CD4-positive, alpha-beta T cell (primary cell): ENCODE measurements around the gene PODXL. TPM values are rescaled to one million over a fixed set of nuclear protein-coding genes. Genes with fewer than 3 reads are reported as not detected.
"Not testable (repeated sequence)": the region's sequence is repeated elsewhere in the genome, so short reads cannot be mapped to it uniquely, and the experiment has no call there.

ENCODE experiments used
- ATAC-seq: fragments of 200-7000 bp; cut with Tn5 transposase; one replicate; pipeline ENCODE4 v1.10.0; 2022; ENCODE audit warnings: mild to moderate bottlenecking; ENCODE audit not compliant: poor library complexity
- CTCF ChIA-PET: fragments of 350-600 bp; sonication (Branson Sonifier 250); formaldehyde crosslinking; loops from one replicate; lab custom pipeline; 2021; ENCODE audit warnings: antibody characterized with exemption, inconsistent platforms; lab: Charles Lee
- POLR2A ChIA-PET: fragments of 350-600 bp; sonication (Branson Sonifier 250); formaldehyde crosslinking; loops from one replicate; lab custom pipeline; 2021; ENCODE audit warnings: antibody characterized with exemption, inconsistent platforms; lab: Charles Lee
- DNase-seq, 14 experiments: peaks; one replicate each; pipeline ENCODE4 v3.0.0-alpha.2; 2013 to 2020; ENCODE audit warnings: mixed read lengths in 2 of 14
- H3K27ac ChIP-seq, 2 donors: one replicate each; pipeline versions ENCODE4 v1.5.1 to v1.7.0; 2013; ENCODE audit warnings: low read length in 2 of 2, low read depth in 1 of 2, mild to moderate bottlenecking in 1 of 2
- H3K27me3 ChIP-seq, 2 experiments: 1 replicate in 1 of 2; 2 replicates in 1 of 2; pipeline versions ENCODE4 v1.6.1 to v1.7.0; 2013; ENCODE audit warnings: low read length in 2 of 2, control low read depth in 1 of 2, mild to moderate bottlenecking in 1 of 2, moderate library complexity in 1 of 2; ENCODE audit not compliant: insufficient read depth in 2 of 2, control insufficient read depth in 1 of 2
- H3K36me3 ChIP-seq: one replicate; pipeline ENCODE4 v1.6.1; 2013; ENCODE audit warnings: low read length, control low read depth; ENCODE audit not compliant: insufficient read depth
- H3K4me1 ChIP-seq: one replicate; pipeline ENCODE4 v1.6.1; 2013; ENCODE audit warnings: low read length, control low read depth; ENCODE audit not compliant: insufficient read depth
- H3K4me3 ChIP-seq: one replicate; pipeline ENCODE4 v1.5.1; 2013; ENCODE audit warnings: mild to moderate bottlenecking, low read length, moderate library complexity
- H3K9me3 ChIP-seq, 2 experiments: 1 replicate in 1 of 2; 2 replicates in 1 of 2; pipeline versions ENCODE4 v1.6.1 to v1.7.0; 2013; ENCODE audit warnings: low read length in 2 of 2, mild to moderate bottlenecking in 2 of 2, control low read depth in 1 of 2, moderate library complexity in 1 of 2; ENCODE audit not compliant: control insufficient read depth in 1 of 2, insufficient read depth in 1 of 2
- H3K27ac Mint-ChIP-seq: one replicate; pipeline ENCODE4 v1.8.0; 2020; ENCODE audit warnings: mixed read lengths
- H3K27me3 Mint-ChIP-seq: one replicate; pipeline ENCODE4 v1.8.0; 2021; ENCODE audit warnings: mixed read lengths
- H3K36me3 Mint-ChIP-seq: one replicate; pipeline ENCODE4 v1.8.0; 2021; ENCODE audit warnings: low read depth, mixed read lengths
- H3K4me1 Mint-ChIP-seq: one replicate; pipeline ENCODE4 v1.8.0; 2021; ENCODE audit warnings: low read depth, mixed read lengths
- H3K4me3 Mint-ChIP-seq: one replicate; pipeline ENCODE4 v1.8.0; 2020; ENCODE audit warnings: mild to moderate bottlenecking, mixed read lengths
- H3K9me3 Mint-ChIP-seq: one replicate; pipeline ENCODE4 v1.8.0; 2020; ENCODE audit warnings: mixed read lengths
- CTCF ChIP-seq: fragments of 200-600 bp; IDR thresholded peaks from one replicate; pipeline ENCODE4 v1.8.0; 2022; ENCODE audit warnings: antibody characterized with exemption, mild to moderate bottlenecking
- intact Hi-C, 2 experiments: fragments of 100-400 bp; cut with DNase I in 1 of 2; cut with micrococcal nuclease in 1 of 2; formaldehyde crosslinking; loops; one replicate each; pipeline versions ENCODE4 v1.15.1 to v1.9.0; 2023 to 2025; cut with DNase I, micrococcal nuclease
- total RNA-seq, 174 experiments: library from RNA in 2 of 174; stranded (reverse) in 2 of 174; gene quantifications; one replicate each; pipeline ENCODE4 v1.2.3 and lab custom pipeline; 2021 to 2026

PODXL gene
- total RNA-seq, 2 experiments from 2014 or later = 0.16 to 0.47 TPM

GRCh38 chr7:131521651-131522163 is 34.7 kb downstream of the PODXL start:
- no peaks in the 10 kb centered on the region for H3K9me3 ChIP-seq
- peaks cover 4% of the 10 kb centered on the region for H3K4me1 ChIP-seq
- Mint-ChIP-seq H3K36me3 (no peaks in the 10 kb centered on the region), H3K27ac (no peak overlapping the region), H3K9me3 (no peaks in the 10 kb centered on the region), H3K27me3 (peaks cover 4% of the 10 kb centered on the region), H3K4me1 (peaks cover 10% of the 10 kb centered on the region), H3K4me3 (no peak overlapping the region)
- ATAC-seq (no peak), DNase-seq (no peak)
- ChIA-PET POLR2A (no interaction called here), CTCF (no interaction called here)
- H3K4me3 ChIP-seq = no peak overlapping the region
- H3K36me3 ChIP-seq = no peaks in the 10 kb centered on the region
- no peak for TF ChIP-seq CTCF
- no peaks in the 10 kb centered on the region for H3K27me3 ChIP-seq
- intact Hi-C loops = no loop called here
- H3K27ac ChIP-seq = no peak overlapping the region

GRCh38 chr7:131518626-131519025 is 37.8 kb downstream of the PODXL start:
- Mint-ChIP-seq H3K27me3 (peaks cover under 1% of the 10 kb centered on the region), H3K27ac (no peak overlapping the region), H3K9me3 (no peaks in the 10 kb centered on the region), H3K4me1 (peaks cover 12% of the 10 kb centered on the region), H3K4me3 (no peak overlapping the region), H3K36me3 (no peaks in the 10 kb centered on the region)
- intact Hi-C loops = no loop called here
- H3K4me3 ChIP-seq = no peak overlapping the region
- DNase-seq (no peak), ATAC-seq (no peak)
- H3K9me3 ChIP-seq = no peaks in the 10 kb centered on the region
- no peaks in the 10 kb centered on the region for H3K27me3 ChIP-seq
- H3K4me1 ChIP-seq = peaks cover 7% of the 10 kb centered on the region
- no peaks in the 10 kb centered on the region for H3K36me3 ChIP-seq
- ChIA-PET CTCF (no interaction called here), POLR2A (no interaction called here)
- H3K27ac ChIP-seq = no peak overlapping the region
- TF ChIP-seq CTCF = no peak

- peaks cover 11% of the 10 kb centered on the region for H3K4me1 Mint-ChIP-seq
- CTCF ChIA-PET = no interaction called here
- intact Hi-C loops = no loop called here
Observed at GRCh38 chr7:131517218-131517923, 39.1 kb downstream of the PODXL start.

GRCh38 chr7:131515471-131515870 is 41.0 kb downstream of the PODXL start:
- H3K27ac Mint-ChIP-seq, H3K4me3 ChIP-seq: not testable (repeated sequence)
- H3K4me1 Mint-ChIP-seq = peaks cover 15% of the 10 kb centered on the region

More at GRCh38 chr7:131517218-131517923, 39.1 kb downstream of the PODXL start:
- no peak for TF ChIP-seq CTCF
- H3K4me3 Mint-ChIP-seq = no peak overlapping the region
- no peak overlapping the region for H3K27ac Mint-ChIP-seq
- Histone ChIP-seq H3K9me3 (no peaks in the 10 kb centered on the region), H3K4me1 (peaks cover 10% of the 10 kb centered on the region), H3K27me3 (no peaks in the 10 kb centered on the region), H3K27ac (no peak overlapping the region), H3K4me3 (no peak overlapping the region), H3K36me3 (no peaks in the 10 kb centered on the region)
- no peak for ATAC-seq
- H3K9me3 Mint-ChIP-seq = no peaks in the 10 kb centered on the region
- H3K36me3 Mint-ChIP-seq = no peaks in the 10 kb centered on the region
- peaks cover 8% of the 10 kb centered on the region for H3K27me3 Mint-ChIP-seq
- no peak for DNase-seq
- POLR2A ChIA-PET = no interaction called here

More at GRCh38 chr7:131515471-131515870, 41.0 kb downstream of the PODXL start:
- CTCF ChIA-PET, H3K27ac ChIP-seq, H3K27me3 ChIP-seq, DNase-seq, POLR2A ChIA-PET, ATAC-seq, H3K36me3 ChIP-seq, H3K36me3 Mint-ChIP-seq, H3K9me3 ChIP-seq, H3K4me3 Mint-ChIP-seq, intact Hi-C loops, H3K9me3 Mint-ChIP-seq: not testable (repeated sequence)
- peaks cover 12% of the 10 kb centered on the region for H3K4me1 ChIP-seq
- peaks cover 12% of the 10 kb centered on the region for H3K27me3 Mint-ChIP-seq
